NT2/D1 (cell line): Measurements from ENCODE around the gene PLCH1.

Experiments used
- DNase-seq: peaks from one replicate; pipeline ENCODE4 v3.0.0-alpha.2; 2011; ENCODE audit warnings: low read depth, low spot score
- H3K27me3 ChIP-seq: 2 replicates; pipeline ENCODE4 v1.6.0; 2011; ENCODE audit warnings: mild to moderate bottlenecking; ENCODE audit not compliant: insufficient read length, insufficient read depth
- H3K36me3 ChIP-seq: 2 replicates; pipeline ENCODE4 v1.6.1; 2011; ENCODE audit warnings: mild to moderate bottlenecking, low read length, mixed read lengths; ENCODE audit not compliant: insufficient read depth, insufficient read length
- H3K4me1 ChIP-seq: 2 replicates; pipeline ENCODE4 v1.5.1; 2011; ENCODE audit not compliant: insufficient read depth, insufficient read length
- H3K4me3 ChIP-seq: 2 replicates; pipeline ENCODE4 v1.5.1; 2011; ENCODE audit warnings: low read depth; ENCODE audit not compliant: insufficient read length
- H3K9ac ChIP-seq: 2 replicates; pipeline ENCODE4 v1.6.0; 2011; ENCODE audit warnings: low read depth; ENCODE audit not compliant: insufficient read length
- H3K9me3 ChIP-seq: 2 replicates; pipeline ENCODE4 v1.5.1; 2011; ENCODE audit warnings: mild to moderate bottlenecking, low read length; ENCODE audit not compliant: insufficient read depth
- SUZ12 ChIP-seq: IDR thresholded peaks from 2 replicates; pipeline ENCODE4 v1.6.1; 2011; ENCODE audit not compliant: insufficient read length, insufficient read depth; ENCODE audit errors: extremely low read depth
- YY1 ChIP-seq: IDR thresholded peaks from 2 replicates; pipeline ENCODE4 v1.6.1; 2011; ENCODE audit not compliant: insufficient read length, insufficient read depth
- ZNF274 ChIP-seq: IDR thresholded peaks from 2 replicates; pipeline ENCODE4 v1.6.1; 2011; ENCODE audit warnings: mild to moderate bottlenecking, low read depth, low read length

The PLCH1 gene

GRCh38 chr3:155423526-155424322, 321.1 kb downstream of the PLCH1 start:
- Histone ChIP-seq H3K36me3 (no peaks in the 10 kb centered on the region), H3K4me1 (peaks cover 4% of the 10 kb centered on the region), H3K9ac (no peak overlapping the region), H3K27me3 (no peaks in the 10 kb centered on the region), H3K9me3 (peaks cover 31% of the 10 kb centered on the region), H3K4me3 (no peak overlapping the region)
- no peak for DNase-seq
- TF ChIP-seq SUZ12 (no peak), ZNF274 (no peak), YY1 (no peak)

DNA sequence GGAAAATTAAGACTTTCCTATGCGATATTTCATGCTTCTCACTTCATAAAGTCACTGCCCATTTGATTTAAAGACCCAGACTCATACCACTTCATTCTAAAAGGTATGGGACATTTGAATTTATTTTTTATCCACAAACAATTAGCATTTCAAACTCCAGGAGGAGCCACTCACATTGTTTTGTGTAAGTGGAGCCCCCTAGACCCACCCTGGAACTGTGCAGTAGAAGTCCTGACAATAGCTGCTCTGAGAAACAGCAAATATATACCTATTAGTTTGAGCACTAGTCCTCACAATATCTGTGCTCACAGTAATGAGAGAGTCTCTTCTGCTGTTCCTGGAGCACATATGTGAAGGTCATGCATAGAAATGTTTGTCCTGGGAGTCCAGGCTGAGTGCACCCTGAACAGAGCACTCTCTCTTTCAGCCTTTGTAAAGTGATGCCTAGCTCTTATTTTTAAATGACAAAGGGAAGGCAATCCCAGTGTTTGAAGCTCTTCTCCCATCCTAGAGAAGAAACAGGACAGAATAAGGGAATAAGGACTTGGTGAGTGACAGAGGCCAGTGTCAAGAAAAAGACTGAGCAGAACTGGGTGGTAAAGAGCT, 323.9 kb downstream of the PLCH1 start:
- peaks cover 6% of the 10 kb centered on the region; the same call in 1 of the 2 replicates for H3K9me3 ChIP-seq
- TF ChIP-seq SUZ12: no peak
- TF ChIP-seq YY1: no peak
- TF ChIP-seq ZNF274: no peak
- no peak overlapping the region for H3K9ac ChIP-seq
- no peak overlapping the region for H3K4me3 ChIP-seq
- peaks cover 4% of the 10 kb centered on the region for H3K4me1 ChIP-seq
- H3K36me3 ChIP-seq: no peaks in the 10 kb centered on the region
- no peak for DNase-seq
- H3K27me3 ChIP-seq: no peaks in the 10 kb centered on the region

GRCh38 chr3:155420406-155420805, 324.5 kb downstream of the PLCH1 start:
- H3K4me3 ChIP-seq: no peak overlapping the region
- DNase-seq: no peak
- H3K36me3 ChIP-seq: no peaks in the 10 kb centered on the region
- peaks cover 4% of the 10 kb centered on the region for H3K4me1 ChIP-seq
- no peak for TF ChIP-seq YY1
- peaks cover 6% of the 10 kb centered on the region; the same call in 1 of the 2 replicates for H3K9me3 ChIP-seq
- no peaks in the 10 kb centered on the region for H3K27me3 ChIP-seq
- H3K9ac ChIP-seq: no peak overlapping the region

DNA sequence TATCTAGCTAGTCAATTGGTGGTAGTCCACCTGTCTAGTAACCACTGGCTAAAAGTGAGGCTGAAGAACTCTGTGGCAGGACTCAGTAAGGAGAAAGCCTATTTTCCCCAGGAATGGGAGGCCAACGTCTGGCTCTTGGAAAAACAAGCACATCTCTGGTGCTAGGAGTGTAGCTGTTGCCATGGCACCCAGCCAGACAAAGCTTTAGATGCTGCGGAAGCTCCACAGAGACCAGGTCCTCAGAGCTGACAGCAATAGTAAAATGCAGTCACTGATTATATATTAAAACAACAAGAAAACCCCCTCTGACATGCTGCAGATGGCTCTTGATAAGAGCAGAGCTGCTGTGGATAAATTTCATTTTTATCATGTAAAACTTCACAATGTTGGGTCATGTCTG, 326.5 kb downstream of the PLCH1 start:
- no peak for TF ChIP-seq YY1
- no peak for TF ChIP-seq ZNF274
- TF ChIP-seq SUZ12: no peak
- H3K36me3 ChIP-seq: no peaks in the 10 kb centered on the region
- DNase-seq: no peak
- H3K9ac ChIP-seq: no peak overlapping the region
- no peak overlapping the region for H3K4me3 ChIP-seq
- peaks cover 2% of the 10 kb centered on the region for H3K4me1 ChIP-seq
- no peaks in the 10 kb centered on the region for H3K27me3 ChIP-seq
- peaks cover 6% of the 10 kb centered on the region; the same call in 1 of the 2 replicates for H3K9me3 ChIP-seq

- no peaks in the 10 kb centered on the region for H3K27me3 ChIP-seq
- H3K4me3 ChIP-seq: no peak overlapping the region
- no peak for DNase-seq
- TF ChIP-seq ZNF274 (no peak), YY1 (no peak), SUZ12 (no peak)
- H3K4me1 ChIP-seq: peaks cover 2% of the 10 kb centered on the region
- peaks cover 6% of the 10 kb centered on the region; the same call in 1 of the 2 replicates for H3K9me3 ChIP-seq
- no peaks in the 10 kb centered on the region for H3K36me3 ChIP-seq
- no peak overlapping the region for H3K9ac ChIP-seq
Observed at GRCh38 chr3:155417119-155417517, 327.8 kb downstream of the PLCH1 start.

DNA sequence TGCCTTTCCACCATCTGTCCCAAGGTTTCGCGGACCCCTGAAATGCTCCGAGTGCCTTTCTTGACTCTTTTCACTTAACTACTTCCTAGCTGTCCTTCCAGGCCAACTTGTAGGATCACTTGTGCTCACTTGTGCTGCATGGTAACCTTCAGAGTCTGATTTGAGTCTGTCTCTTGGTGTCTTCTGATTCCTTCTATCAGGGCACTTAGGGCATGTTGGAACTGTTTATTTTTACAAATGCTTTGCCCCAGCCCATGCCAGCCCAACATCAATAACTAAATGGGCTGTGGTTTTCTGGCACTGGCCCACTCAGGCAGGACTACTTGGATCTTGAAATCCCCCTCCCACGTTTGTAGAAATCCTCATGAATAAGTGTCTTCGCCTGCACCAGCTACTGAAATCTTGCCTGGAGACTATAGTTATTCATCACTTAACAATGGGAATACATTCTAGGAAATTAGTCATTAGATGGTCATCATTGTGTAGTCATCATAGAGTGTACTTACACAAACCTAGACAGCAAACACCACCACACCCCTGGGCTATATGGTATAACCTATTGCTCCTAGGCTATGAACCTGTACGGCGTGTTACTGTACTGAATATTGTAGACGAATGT, 328.3 kb downstream of the PLCH1 start:
- no peaks in the 10 kb centered on the region for H3K36me3 ChIP-seq
- DNase-seq: no peak
- H3K4me3 ChIP-seq: no peak overlapping the region
- no peaks in the 10 kb centered on the region for H3K4me1 ChIP-seq
- no peak overlapping the region for H3K9ac ChIP-seq
- no peaks in the 10 kb centered on the region for H3K27me3 ChIP-seq
- TF ChIP-seq YY1 (no peak), SUZ12 (no peak), ZNF274 (no peak)
- H3K9me3 ChIP-seq: peaks cover 6% of the 10 kb centered on the region; the same call in 1 of the 2 replicates

GRCh38 chr3:155412904-155413303, 332.0 kb downstream of the PLCH1 start:
- Histone ChIP-seq H3K36me3 (no peaks in the 10 kb centered on the region), H3K27me3 (no peaks in the 10 kb centered on the region), H3K9me3 (no peaks in the 10 kb centered on the region; the same call in 1 of the 2 replicates), H3K9ac (no peak overlapping the region), H3K4me3 (no peak overlapping the region), H3K4me1 (no peaks in the 10 kb centered on the region)
- no peak for TF ChIP-seq ZNF274
- no peak for TF ChIP-seq YY1
- TF ChIP-seq SUZ12: no peak
- DNase-seq: no peak
